ENCODE data around the gene TF.

TF gene

DNA sequence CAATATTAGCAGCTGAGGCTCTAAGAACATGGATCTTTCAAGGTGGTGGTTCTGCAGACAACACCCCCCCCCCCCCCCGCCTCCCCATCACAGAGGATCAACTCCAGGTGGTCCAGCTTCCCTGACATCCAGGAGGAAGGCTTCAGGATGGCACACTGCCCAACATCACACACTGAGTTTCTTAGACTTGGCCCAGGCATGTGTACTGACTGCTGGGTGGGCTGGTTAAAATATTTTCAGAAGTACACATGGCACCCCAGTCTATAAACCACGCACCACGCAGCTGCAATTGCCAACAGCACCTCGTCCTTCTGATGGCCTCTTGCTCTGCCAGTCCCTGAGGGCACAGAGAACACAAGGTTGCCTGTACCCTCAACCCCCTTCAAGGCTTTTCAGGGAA lies 81.5 kb downstream of the TF start:
- intact Hi-C loops (cut with DNase I), result no loop called here
- DNase-seq, result peak in 2 of 42 donors; percentile 29 to 40

DNA sequence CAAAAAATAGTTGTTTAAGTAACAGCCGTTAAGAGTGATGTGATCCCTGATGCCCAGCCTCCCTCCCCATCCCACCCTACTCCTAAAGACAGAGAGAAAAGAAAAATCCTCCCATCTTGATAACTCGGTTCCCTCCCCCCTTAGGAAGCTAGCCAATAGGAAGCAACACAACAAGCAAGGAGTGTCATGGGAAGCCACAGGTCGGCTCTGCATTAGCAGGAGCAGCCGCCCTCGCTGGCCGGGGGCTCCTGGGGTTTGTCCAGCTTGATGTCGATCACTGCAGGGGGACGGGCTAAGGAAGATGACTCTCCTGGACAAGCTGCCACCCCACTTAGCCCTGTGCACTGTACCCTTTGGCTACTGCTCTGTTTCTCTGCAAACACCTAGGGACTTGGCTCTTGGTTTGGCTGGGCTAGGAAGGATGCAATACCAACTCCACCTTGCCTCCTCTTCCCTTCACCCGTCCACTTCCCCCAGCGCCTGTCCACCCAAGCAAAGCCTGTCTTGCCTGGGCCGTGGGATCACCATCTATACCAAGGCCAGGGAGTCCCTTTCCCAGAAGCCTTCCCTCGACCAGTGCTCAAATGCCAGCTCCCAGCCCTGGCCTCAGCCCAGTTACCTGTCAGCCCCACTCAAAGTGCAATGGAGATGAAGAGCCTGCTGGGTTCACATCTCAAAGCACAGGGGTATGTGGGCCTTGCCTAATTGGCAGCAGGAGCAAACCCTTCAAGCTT lies 82.5 kb downstream of the TF start:
- DNase-seq, result peak in 2 of 42 donors; percentile 32 to 41
- intact Hi-C loops (cut with DNase I), result no loop called here

DNA sequence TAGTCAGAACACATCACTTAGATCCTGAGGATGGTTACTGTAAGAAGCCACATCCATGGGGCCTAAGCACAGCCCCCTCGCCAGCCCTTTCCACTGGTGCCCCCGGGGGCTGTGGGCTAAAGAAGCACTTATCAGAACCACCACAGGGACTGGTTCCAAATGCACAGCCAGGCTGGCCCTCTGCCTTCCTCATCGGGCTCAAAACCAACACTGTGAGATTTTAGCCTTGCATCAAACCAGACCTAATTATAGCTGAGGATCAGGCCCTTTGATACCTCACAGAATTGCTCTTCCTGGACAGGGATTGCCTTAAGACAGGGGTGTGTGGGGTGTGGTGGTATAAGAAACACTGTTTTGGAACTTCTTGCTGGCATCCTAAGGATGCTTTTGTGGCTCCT lies 83.1 kb downstream of the TF start:
- peak in 2 of 42 donors; percentile 29 to 32 for DNase-seq
- intact Hi-C loops (cut with DNase I), result no loop called here

DNA sequence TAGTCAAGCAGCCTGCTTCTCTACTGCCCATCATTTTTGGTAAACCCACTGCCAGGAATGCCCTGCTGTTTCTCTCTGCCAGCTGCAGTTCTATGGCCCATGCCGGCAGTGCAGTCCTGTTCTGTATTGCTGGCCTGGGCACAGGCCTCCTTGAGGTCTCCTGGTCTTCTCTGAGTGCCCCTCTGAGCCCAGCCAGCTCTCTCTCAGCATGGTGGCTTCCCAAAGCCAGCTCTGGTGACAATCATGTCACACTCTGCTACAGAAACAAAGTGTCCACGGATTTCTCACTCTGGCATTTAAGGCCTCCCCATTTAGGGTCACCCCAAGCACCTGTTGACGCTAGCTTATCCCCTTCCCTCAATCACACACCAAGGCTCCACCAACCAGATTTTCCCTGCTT lies 83.9 kb downstream of the TF start:
- peak in 2 of 42 donors; percentile 5 to 8 for DNase-seq
- intact Hi-C loops (cut with DNase I), result no loop called here

DNA sequence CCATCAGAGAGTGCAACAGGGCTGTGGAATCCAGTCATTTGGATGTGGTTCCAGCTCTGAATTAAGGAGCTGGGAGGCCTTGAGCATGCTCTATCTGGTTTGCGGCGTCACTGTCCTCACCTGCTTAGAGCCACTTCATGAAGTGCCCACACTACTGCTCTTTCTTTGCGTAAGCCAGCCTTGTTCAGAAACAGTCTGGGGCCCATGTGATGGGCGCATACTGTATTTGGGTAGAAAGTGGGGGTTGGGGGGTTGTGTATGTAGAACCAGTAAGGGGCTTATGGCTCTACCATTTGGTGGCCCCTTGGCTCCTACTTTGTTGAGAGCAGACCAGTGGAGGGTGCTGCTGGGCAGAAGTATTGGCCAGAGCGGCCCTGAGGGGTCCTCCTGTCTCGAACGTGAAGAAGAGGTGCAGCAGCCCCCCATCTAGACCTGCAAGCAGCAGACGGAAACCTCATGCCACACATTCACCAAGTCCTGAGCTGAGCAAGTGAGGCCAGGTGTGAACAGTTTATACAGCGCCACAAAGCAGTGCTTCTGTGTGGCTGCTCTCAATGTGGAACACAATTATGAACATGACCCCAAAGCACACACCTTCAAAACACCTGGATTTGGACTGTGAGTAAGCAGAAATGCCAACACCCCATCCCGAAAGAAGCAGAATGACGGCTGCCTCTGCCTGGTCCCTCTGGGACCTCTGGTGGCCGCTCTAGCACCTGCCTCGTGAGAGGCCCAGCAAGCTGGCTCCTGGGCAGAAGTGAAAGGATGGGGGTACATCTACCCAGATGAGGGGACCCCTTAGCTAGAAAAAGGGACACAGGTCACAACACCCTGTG lies 86.0 kb downstream of the TF start:
- intact Hi-C loops (cut with DNase I), result no loop called here
- DNase-seq, result peak in 2 of 42 donors; percentile 23 to 31

DNA sequence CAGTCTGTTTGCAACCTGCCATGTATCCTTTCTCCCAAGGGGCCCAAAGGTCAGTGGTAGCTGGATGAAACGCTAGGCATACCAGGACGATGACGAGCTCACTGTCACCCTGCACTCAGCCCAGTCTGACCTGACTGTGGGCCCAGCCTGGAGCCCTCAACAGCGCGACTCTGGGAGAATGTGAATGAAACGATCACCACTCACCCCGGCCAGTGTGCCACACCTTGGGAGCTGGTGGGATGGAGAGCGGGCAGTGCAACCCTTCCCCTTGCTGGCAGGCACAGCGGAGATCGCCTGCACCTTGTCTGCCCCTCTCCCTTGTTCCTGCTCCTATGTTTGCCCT lies 86.6 kb downstream of the TF start:
- no peak for DNase-seq
- intact Hi-C loops (cut with DNase I), result no loop called here

DNA sequence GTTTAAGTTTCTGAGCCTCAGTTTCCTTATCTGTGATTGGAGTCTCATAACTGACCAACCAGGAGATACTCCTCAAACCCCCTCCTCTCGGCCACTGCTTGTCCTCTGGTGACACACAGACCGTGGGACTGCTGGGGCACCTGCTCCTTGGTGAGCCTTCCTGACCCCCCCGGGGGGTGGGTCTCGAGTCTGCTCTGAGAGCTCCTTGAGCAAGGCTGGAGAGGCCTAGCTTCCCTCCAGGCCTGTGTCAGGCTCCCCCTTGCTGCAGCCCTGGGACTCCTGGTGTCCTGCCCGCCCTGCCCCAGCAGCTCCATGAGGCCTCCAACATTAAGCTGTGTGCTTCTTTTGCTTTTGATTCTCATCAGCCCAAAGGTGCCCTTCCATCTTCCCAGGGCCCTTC lies 87.1 kb downstream of the TF start:
- no peak for DNase-seq
- intact Hi-C loops (cut with DNase I), result no loop called here

DNA sequence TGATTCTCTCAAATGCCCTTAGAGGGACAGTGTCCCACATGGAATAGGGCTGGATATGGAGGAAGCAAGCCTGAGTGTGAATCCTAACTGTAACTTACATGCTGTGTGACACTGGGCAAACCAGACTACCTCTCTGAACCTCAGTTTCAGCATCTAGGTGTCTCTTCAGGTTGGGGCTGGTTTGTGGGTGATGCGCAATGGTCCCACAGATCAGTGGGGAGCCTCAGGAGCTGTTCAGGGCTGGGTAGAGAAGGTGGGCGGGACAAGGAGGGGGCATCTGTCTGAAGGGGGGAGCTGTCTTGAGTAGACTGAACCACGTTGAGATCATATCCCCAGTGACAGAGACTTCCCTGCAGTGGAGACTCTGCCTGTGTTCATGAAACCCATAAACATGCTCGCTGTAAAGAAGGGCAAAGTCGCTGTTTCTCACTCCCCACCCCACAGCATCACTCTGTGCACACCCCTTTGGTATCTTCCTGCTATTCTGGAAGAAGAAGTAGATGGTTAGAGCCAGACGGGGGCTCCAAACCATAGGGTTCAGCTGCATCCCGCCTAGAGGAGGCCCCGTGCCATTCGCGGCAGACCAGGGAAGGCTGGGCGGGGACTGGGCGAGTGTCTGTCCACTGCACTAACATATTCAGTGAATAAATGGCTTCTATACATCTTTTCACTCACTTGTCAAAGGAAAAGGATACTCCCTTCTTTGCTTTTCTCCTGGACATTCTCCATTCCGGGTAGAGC lies 87.9 kb downstream of the TF start:
- intact Hi-C loops (cut with DNase I), result no loop called here
- DNase-seq, result no peak

DNA sequence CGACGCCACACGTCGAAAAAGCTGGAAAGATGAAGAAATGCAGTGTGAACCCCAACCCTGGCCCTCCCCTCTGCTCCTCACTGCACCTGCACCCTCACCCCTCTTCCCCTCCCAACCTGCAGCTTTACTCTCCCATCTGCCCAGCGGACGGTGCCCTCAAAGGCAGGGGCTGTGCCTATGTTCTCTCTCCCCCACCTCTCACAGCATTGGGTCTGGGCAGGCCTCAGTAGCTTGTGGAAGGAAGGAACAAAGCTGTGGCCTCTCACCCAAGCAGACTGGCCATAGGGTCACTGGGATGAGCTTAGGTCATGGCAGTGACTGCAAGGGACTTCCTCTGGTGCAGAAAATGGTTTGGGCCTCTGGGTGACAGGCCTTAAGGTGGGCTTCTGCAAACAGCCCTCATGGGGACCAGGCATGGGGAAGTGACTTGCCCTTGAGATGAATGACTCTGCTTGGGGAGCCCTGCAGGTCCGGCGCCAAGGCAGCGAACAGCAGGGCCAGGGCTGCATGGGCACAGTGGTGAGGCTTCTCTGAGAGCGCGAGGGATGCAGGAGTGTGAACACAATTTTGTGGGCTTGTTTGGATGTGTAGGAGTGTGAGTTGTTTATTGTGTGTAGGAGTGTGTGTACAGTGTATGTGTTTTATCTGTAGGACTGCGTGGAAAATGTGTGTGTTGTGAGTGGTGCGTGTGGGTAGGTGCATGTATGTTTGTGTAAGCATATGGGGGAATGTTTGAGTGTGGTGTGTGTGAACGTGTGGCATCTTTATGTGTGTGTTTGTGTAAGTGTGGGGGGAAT lies 88.6 kb downstream of the TF start:
- no peak for DNase-seq
- intact Hi-C loops (cut with DNase I), result no loop called here

DNA sequence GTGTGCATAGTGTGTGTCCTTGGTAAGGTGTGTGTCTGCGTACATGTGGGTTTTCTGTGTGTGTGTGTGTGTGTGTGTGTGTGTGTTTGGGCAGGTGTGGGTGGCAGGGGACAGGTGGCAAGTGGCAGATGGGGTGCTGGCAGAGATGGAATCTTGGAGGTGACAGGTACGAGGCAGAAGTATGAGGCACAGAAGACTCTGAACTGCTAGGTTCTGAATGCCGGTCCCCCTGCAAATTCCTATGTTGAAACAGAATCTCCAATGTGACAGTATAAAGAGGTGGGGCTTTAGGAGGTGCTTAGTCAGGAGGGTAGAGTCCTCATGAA lies 89.2 kb downstream of the TF start:
- intact Hi-C loops (cut with DNase I), result no loop called here
- peak in 2 of 42 donors; percentile 1 to 14 for DNase-seq

DNA sequence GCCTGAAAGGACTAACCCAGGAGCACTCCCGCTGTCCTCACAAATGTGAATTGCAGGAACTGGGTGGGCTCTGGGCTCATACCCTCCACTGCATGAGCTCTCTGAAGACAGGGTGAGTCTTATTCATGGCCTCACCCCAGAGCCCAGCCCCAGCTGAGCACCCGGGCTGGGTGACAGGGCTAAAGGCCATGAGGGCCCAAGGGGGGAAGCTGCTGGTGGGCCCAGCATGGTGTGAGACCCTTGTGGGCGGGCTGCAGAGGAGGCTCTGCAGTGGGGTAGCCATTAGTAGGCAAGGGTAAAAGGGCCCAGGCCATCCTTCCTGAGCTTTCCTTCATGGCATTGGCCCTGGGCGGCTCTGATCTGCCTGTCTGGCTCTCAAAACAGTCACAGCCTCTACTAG lies 89.8 kb downstream of the TF start:
- DNase-seq, result peak in 1 of 42 donors; percentile 3
- intact Hi-C loops (cut with DNase I), result no loop called here

DNA sequence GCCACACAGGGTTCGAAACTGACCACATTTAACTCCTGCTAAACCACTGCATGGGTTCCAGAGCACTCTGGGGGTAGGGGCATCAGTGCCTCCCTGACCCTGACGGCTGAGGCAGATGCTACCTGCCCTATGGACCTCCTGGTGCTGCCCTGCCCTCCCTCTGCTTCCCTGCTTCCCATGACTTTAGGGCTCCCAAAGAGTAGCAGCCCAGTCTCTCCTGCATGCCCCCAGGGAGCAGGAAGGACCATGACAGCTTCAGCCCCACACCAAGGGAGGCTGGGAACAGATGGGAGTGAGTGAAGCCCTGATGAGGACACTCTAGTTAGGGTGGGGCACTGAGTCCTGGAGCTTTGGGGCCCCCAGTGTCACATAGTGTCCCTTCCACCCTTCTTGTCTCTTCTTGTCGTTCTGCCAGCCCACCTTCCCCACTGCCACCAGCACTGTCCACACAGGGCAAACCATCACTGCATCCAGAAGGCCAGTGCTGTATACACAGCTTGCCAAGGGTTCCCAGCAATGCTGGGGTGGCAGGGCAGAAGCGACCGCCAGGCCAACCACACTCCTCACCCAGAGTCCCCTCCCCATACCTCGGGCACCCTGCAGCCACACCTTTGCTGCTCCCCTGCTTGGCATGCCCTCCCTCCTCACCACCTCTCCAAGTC lies 90.4 kb downstream of the TF start:
- DNase-seq, result peak in 3 of 42 donors; percentile 2 to 9 (median 3)
- intact Hi-C loops (cut with DNase I), result no loop called here

DNA sequence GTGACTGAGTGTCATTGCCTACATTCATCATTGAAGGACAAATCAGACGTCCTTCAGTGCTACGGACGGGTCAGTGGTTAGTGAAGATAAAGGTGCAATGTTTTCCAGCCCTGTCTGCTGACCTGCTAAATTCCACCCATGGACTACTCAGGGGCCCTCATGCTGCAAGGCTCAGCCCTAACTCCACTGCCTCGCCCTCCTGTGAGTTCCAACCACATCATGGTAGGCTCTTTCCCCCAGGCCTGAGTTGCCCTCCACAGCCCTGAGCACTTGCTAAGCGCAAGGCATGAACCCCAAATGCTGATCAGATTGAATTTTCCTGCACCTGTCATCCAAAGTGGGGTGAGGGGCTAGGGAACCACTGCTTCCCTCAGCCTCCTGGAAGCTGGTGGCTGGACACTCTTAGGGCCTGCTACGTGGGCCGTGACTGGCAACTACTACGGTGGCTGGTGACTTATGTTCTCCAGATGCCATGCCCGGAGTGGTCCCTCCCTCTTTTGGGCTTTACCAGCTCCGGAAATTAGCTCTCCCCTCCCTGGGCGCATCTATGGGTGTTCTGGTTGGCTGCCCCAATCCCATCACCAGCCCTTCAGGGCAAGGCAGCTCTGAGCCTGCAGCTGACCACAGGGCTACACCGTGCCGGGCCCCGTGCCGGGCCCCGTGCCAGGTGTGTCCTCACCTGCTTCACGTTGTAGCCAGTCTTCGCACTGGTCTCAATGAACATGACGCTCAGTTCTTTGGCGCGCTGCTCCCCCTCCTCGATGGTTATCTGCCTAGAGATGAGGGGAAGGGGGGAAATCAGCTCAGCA lies 91.5 kb downstream of the TF start:
- DNase-seq, result peak in 2 of 42 donors; percentile 0 to 19
- intact Hi-C loops (cut with DNase I), result no loop called here

DNA sequence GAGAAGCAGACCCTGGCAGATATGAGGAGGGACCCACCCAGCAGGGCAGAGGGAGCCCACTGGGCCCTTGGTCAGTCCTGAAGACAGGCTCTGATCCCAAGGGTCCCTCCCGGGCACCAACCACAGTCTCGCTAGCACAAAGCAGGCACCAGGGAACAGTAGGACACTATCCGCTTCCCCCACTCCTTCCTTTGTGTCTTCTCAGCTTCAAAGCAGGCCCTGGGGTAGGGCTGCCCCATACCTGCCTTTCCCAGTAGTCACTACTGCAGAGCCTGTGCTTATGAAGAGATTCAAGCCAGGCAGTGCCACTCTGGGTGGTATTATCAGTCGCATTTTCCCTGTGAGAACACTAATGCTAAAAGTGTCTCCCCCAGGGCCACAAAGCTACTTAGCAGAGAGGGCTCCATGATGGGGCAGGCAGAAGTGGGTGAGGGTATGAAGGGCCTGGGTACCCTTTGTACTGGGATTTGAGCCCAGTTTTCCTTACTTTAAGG lies 92.2 kb downstream of the TF start:
- DNase-seq, result peak in 1 of 42 donors; percentile 10
- intact Hi-C loops (cut with DNase I), result no loop called here

DNA sequence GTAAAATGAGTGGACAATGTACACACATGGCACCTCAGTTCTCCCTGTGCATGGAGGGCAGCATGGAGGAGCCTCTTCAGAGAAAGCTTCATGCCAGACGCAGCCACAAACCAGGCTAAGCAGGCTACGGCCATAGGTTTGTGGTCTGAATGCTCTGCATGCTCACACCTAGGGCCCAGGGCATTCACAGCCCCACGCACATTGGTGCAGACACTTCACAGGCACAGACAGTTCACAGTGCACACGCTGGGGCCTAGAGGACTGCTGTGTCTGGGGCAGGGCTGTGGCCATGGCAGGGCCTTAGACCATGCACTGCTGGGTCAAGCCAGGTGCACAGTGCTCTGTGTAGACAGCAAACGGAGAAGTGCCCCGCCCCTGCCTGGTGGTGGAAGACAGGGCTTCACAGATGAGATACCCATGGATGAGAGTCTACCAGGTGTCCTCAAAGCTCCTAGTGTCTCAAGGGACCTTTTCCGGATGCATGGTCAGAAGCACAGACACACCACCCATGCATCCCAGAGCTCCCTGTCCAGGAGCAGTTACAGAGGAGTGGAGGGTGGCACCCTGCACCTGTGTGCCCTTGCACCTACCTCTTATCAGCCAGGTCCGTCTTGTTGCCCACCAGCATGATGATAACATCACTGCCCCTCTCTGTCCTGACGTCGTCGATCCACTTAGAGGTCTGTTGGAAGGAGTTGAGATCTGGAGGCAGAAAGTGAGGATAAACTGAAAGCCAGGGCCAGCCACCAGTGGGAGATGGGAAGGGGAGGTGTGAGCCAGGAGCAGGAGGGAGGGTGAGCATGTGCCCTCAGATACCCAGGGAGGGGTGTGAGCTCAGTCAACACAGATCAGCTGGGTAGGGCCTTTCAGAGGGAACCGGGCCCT lies 93.0 kb downstream of the TF start:
- intact Hi-C loops (cut with DNase I), result no loop called here

DNA sequence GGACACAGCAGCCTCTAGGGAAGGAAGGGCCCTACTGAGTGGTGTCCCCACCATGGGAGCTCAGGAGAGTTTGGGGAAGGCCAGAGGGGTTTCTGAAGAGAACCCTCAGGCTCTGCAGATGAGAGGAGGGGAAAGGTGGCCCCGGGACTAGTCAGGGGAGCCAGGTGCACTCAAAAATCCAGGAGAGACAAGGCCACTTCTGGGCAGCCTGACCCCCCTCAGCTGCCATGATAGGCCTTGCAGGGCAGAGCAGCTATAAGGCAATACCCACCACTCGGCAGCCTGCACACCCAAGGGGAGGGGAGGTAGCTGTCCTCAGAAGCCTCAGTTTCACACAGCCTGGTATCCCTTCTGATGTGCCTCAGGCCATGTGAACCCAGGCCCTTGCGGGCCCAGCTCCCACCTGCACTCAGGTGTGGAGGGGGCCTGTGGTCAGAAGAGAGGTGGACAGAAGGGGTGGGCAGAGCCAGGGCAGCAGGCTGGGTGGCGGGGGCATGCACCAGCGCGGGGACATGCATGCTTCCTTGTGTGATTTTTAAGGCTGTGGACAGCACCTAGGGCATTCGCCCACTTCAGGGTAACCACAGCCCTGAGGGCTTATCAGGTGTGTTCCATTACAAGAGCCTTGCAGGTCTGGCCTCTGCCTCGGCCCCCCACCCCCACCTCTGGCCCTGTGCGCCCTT lies 94.0 kb downstream of the TF start:
- intact Hi-C loops (cut with DNase I), result no loop called here
- no peak for DNase-seq

More for the DNA sequence above, 93.0 kb downstream of the TF start:
- peak in 1 of 42 donors; percentile 25 for DNase-seq

Measured in head of caudate nucleus (tissue), 42 donors.